ENCODE data around the gene GPR21.

GPR21 gene

GRCh38 chr9:123011380-123011779 is 22.1 kb upstream of the GPR21 start:
- H3K4me3 ChIP-seq (ENCODE audit: low read length) = no peak overlapping the region
- no peak for DNase-seq (ENCODE audit: low read depth)
- no peak for TF ChIP-seq CTCF (IDR thresholded peaks at IDR 0.05; ENCODE audit: insufficient read depth, low read depth, low read length, missing control alignments)

GRCh38 chr9:123011878-123012528 is 21.5 kb upstream of the GPR21 start:
- DNase-seq (ENCODE audit: low read depth) = no peak
- TF ChIP-seq CTCF (IDR thresholded peaks at IDR 0.05; ENCODE audit: insufficient read depth, low read depth, low read length, missing control alignments) = no peak
- H3K4me3 ChIP-seq (ENCODE audit: low read length) = no peak overlapping the region

GRCh38 chr9:123016631-123017030 is 16.8 kb upstream of the GPR21 start:
- no peak overlapping the region for H3K4me3 ChIP-seq (ENCODE audit: low read length)
- TF ChIP-seq CTCF (IDR thresholded peaks at IDR 0.05; ENCODE audit: insufficient read depth, low read depth, low read length, missing control alignments) = no peak

GRCh38 chr9:123020796-123021195 is 12.7 kb upstream of the GPR21 start:
- DNase-seq (ENCODE audit: low read depth) = no peak
- H3K4me3 ChIP-seq (ENCODE audit: low read length) = no peak overlapping the region
- no peak for TF ChIP-seq CTCF (IDR thresholded peaks at IDR 0.05; ENCODE audit: insufficient read depth, low read depth, low read length, missing control alignments)

More at GRCh38 chr9:123016631-123017030, 16.8 kb upstream of the GPR21 start:
- no peak for DNase-seq (ENCODE audit: low read depth)

- no peak for DNase-seq (ENCODE audit: low read depth)
- H3K4me3 ChIP-seq (ENCODE audit: low read length) = no peak overlapping the region
- no peak for TF ChIP-seq CTCF (IDR thresholded peaks at IDR 0.05; ENCODE audit: insufficient read depth, low read depth, low read length, missing control alignments)
These were observed 7.0 kb upstream of the GPR21 start for GRCh38 chr9:123026425-123026824.

GRCh38 chr9:123027517-123027916 is 6.0 kb upstream of the GPR21 start:
- no peak overlapping the region for H3K4me3 ChIP-seq (ENCODE audit: low read length)
- no peak for DNase-seq (ENCODE audit: low read depth)
- no peak for TF ChIP-seq CTCF (IDR thresholded peaks at IDR 0.05; ENCODE audit: insufficient read depth, low read depth, low read length, missing control alignments)

GRCh38 chr9:123028136-123028535 is 5.3 kb upstream of the GPR21 start:
- no peak for DNase-seq (ENCODE audit: low read depth)
- TF ChIP-seq CTCF (IDR thresholded peaks at IDR 0.05; ENCODE audit: insufficient read depth, low read depth, low read length, missing control alignments) = no peak
- no peak overlapping the region for H3K4me3 ChIP-seq (ENCODE audit: low read length)

All from epithelial cell of esophagus (primary cell).